ENCODE results near the gene FKBP9.
"Not testable (repeated sequence)": the region's sequence is repeated elsewhere in the genome, so short reads cannot be mapped to it uniquely, and the experiment has no call there.

FKBP9 gene

GRCh38 chr7:33005193-33005592 lies 48.0 kb downstream of the FKBP9 start:
- in situ Hi-C loops (cut with MboI; ENCODE audit: low sequenced_read_pairs) = not testable (repeated sequence)

GRCh38 chr7:33005690-33006089 lies 48.5 kb downstream of the FKBP9 start:
- in situ Hi-C loops (cut with MboI; ENCODE audit: low sequenced_read_pairs) = not testable (repeated sequence)

- in situ Hi-C loops (cut with MboI; ENCODE audit: low sequenced_read_pairs) = no loop called here
Observed at GRCh38 chr7:33009734-33010133, 52.5 kb downstream of the FKBP9 start.

GRCh38 chr7:33012364-33012763 lies 55.1 kb downstream of the FKBP9 start:
- in situ Hi-C loops (cut with MboI; ENCODE audit: low sequenced_read_pairs) = no loop called here

GRCh38 chr7:33024189-33024757 lies 67.0 kb downstream of the FKBP9 start:
- in situ Hi-C loops (cut with MboI; ENCODE audit: low sequenced_read_pairs) = no loop called here

GRCh38 chr7:33035776-33036175 lies 78.5 kb downstream of the FKBP9 start:
- in situ Hi-C loops (cut with MboI; ENCODE audit: low sequenced_read_pairs) = no loop called here

- in situ Hi-C loops (cut with MboI; ENCODE audit: low sequenced_read_pairs) = no loop called here
Observed at GRCh38 chr7:33038639-33039038, 81.4 kb downstream of the FKBP9 start.

GRCh38 chr7:33039257-33039902 lies 82.1 kb downstream of the FKBP9 start:
- in situ Hi-C loops (cut with MboI; ENCODE audit: low sequenced_read_pairs) = no loop called here

GRCh38 chr7:33039903-33040292 lies 82.7 kb downstream of the FKBP9 start:
- in situ Hi-C loops (cut with MboI; ENCODE audit: low sequenced_read_pairs) = no loop called here

GRCh38 chr7:33040803-33041516 lies 83.7 kb downstream of the FKBP9 start:
- in situ Hi-C loops (cut with MboI; ENCODE audit: low sequenced_read_pairs) = no loop called here

GRCh38 chr7:33041631-33042428 lies 84.6 kb downstream of the FKBP9 start:
- in situ Hi-C loops (cut with MboI; ENCODE audit: low sequenced_read_pairs) = no loop called here

- in situ Hi-C loops (cut with MboI; ENCODE audit: low sequenced_read_pairs) = no loop called here
Observed at GRCh38 chr7:33043501-33044400, 86.5 kb downstream of the FKBP9 start.

GRCh38 chr7:33044401-33044718 lies 87.1 kb downstream of the FKBP9 start:
- in situ Hi-C loops (cut with MboI; ENCODE audit: low sequenced_read_pairs) = no loop called here

- in situ Hi-C loops (cut with MboI; ENCODE audit: low sequenced_read_pairs) = no loop called here
Observed at GRCh38 chr7:33044986-33045385, 87.7 kb downstream of the FKBP9 start.

GRCh38 chr7:33048257-33048656 lies 91.0 kb downstream of the FKBP9 start:
- in situ Hi-C loops (cut with MboI; ENCODE audit: low sequenced_read_pairs) = no loop called here

- in situ Hi-C loops (cut with MboI; ENCODE audit: low sequenced_read_pairs) = no loop called here
Observed at GRCh38 chr7:33048704-33049103, 91.5 kb downstream of the FKBP9 start.

- in situ Hi-C loops (cut with MboI; ENCODE audit: low sequenced_read_pairs) = no loop called here
Observed at GRCh38 chr7:33050535-33051318, 93.5 kb downstream of the FKBP9 start.

- in situ Hi-C loops (cut with MboI; ENCODE audit: low sequenced_read_pairs) = no loop called here
Observed at GRCh38 chr7:33053721-33054120, 96.5 kb downstream of the FKBP9 start.

- in situ Hi-C loops (cut with MboI; ENCODE audit: low sequenced_read_pairs) = no loop called here
Observed at GRCh38 chr7:33054261-33054964, 97.2 kb downstream of the FKBP9 start.

Measured in HL-60/S4 treated with retinoic acid at 250 ng/mL for 4 days and 3 days (cell line).